ENCODE measurements around the gene ATP6V1D.
"Not testable (repeated sequence)": the region's sequence is repeated elsewhere in the genome, so short reads cannot be mapped to it uniquely, and the experiment has no call there.

ATP6V1D gene

DNA sequence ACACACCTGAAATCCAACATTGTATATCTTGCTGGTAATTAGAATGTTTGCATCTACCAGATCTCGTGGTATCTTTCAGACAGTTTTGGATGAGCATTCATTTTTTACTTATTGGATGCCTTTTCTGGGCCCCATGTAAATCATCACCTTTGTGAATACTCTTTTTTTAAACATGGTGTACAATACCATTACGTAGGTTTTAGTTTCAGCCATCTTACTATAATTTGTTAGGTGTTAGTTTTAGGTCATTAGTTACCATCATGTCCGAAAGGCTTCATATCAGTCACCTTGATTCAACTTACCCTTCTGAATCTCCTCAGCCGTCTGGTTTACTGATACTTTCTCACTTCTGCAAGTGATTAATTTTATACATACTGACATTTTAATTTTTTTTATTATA lies 5.9 kb upstream of the ATP6V1D start:
- DNase-seq, result no peak

DNA sequence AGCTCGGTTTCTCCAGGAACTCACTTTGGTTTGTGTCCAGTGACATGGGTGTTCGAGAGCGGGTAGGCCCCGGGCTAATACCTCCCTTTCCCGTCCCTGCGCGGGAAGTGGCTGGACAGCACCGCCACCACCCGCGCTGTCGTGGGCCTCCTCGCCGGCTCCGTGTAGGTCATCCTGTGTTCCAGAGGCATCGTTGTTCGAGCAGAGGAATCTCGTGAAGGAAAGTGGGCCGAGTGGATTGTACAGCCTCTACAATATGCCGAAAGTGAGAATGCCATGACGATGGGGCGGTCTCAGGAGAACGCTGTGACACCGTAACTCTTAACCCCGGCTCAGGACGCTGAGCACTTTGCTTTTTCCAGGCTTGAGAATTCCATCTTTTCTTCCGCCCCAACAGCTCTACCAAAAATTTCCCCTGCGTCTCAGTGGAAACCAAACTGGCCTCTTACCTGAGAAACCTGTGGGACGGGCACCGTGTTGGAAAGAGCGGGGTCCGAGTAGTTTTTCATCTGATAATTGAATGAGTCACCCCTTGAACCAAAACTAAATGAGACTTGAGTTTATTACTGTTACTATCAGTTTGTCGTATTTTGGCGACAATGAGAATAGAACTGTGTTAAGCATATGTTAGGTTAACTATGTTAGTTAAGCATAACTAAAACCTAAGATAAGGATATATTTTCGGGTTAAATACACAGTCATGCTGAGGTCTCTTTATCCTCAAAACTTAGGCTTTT lies 1.0 kb upstream of the ATP6V1D start:
- no peak for DNase-seq

DNA sequence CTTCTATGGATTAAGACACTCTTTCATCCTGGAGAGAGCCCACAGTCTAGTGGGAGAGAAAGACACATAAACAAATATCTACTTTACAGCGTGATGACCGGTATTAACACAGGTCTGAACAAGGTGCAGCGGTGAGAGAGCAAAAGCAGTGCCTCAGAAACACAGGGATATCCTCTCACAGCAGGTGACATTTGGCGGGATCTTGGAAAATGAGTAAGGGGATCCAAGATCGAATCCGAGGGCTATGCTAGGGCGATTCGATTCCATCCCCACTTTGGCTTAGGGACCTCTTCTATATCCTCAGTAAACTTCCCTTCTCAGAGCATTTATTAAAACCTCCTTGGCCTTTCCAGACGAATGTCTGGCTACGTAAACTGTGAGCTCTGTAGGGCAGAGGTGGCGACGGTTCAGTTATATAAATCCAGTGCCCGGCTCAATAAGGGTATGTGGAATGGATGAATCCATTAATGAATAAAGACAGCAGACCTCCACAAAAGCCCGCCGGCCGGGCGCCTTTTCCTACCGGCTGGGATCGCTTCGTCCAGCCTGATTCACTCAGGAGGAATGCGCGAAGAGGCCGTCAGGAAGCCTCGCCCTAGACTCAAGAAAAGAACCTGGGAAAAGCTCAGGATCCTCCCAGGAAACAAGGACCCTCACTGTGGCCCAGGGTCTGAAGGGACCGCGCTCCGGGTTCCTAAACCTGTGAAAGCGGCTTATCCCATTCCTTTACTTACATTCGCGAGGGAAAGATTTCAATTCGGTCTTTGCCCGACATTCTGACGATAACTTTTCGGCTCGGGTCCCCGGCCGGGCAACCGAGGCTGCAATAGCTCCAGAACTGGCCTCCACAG lies 455 bp downstream of the ATP6V1D start:
- no peak for DNase-seq

DNA sequence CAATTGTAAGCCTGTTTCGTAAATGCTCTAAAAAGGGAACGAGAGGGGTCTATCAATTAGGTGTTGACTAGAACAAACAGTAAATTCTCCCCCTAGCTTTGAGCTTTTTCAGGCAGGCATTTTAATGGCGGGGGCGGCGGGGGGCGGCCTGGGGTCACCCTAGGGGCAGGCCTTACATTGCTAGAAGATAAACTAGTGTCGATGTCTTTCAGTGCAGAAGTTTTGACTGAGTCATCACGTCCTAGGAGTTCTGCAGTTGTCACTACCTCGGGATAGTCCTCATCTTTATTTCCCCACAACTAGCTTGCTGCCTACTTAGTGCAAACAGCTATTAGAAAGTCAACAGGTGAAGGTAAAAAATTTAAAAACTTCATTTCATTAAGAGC lies 1.6 kb downstream of the ATP6V1D start:
- no peak for DNase-seq

DNA sequence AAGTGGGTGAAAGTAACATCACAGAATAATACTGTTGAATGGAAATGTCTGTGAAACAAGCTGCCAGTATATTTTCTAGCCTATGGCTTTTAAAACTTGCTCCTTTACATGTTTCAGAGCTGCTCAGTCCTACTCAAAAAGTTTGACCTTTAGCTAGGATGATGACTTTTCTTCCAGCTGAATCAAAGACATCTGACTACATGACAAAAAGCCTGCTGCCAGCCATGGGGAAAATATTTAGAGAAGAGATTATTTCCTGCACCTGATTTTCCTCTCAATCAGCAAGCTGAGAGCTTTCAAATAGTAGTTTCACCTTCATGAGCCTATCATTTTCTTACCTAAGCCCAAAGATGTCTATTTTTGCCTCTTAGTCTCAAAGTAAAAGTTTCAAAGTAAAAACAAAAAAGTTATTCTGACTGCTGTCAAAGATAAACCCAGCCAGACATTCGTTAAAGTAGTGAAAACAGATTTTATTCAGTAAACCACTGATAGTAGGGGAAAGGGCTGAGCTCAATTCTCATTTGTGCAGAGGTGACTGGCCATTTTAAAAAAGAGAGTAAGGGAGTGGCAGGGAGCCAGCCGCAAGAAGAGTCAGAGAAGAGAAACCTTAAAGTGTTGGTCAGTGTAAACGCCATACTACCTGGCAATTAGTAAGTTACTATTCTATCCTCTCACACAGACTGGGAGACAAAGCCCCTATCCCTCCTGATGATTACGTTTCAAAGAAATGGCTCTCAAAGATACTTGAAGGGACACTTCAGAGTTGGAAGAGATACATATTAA lies 2.2 kb downstream of the ATP6V1D start:
- no peak for DNase-seq

DNA sequence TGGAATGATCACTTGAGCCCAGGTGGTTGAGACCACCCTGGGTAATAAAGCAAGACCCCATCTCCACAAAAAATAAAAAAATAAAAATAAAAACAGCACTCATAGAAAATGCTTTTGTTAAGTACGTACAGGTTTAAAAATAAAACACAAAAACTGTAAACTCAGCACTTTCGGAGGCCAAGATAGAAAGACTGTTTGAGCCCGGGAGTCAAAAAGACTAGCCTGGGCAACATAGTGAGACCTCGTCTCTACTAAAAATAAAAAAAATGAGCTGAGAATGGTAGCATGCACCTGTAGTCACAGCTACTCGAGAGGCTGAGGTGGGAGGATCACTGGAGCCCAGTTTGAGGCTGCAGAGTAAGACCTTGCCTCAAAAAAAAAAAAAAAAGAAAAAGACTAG lies 7.5 kb downstream of the ATP6V1D start:
- no peak for DNase-seq

DNA sequence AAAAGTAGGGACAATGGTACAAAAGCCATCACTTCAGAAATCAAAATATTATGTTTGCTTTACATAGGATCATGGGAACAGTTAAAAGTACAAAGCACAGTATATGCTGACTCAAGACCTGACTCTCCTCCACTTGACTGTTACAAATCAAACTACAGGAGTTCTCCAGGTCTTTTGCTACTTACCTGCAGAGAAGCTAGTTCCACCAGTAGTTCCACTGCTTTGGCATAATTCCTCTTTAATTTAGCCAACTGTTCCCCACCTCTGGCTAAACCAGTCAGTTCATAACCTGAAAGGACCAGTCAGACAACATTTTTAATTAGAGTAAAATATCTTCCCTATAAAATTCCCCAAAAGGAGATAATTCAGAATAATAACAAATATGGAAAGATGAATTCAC lies 14.0 kb downstream of the ATP6V1D start:
- no peak for DNase-seq

DNA sequence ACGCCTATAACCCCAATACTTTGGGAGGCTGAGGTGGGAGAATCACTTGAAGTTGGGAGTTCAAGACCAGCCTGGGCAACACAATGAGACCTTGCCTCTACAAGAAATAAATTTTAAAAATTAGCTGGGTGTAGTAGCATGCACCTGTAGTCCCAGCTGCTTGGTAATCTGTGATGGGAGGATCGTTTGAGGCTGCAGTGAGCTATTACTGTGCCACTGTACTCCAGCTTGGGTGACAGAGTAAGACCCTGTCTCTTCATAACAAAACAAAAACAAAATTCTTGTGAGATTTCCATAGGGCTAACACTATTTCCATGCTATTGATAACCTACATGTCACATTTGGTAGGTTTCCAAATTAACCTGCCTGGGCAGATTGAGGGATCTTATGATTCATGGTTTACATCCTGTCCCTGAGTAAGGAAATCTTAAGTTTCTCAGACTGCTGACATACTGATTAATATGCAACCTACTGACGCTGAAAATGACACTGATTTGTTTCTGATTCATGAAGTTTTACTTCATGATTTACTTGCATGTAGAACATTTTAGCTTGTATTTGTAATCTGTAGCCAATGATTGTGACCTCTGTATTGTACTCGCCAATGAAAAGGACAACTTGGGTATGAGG lies 15.9 kb downstream of the ATP6V1D start:
- no peak for DNase-seq

DNA sequence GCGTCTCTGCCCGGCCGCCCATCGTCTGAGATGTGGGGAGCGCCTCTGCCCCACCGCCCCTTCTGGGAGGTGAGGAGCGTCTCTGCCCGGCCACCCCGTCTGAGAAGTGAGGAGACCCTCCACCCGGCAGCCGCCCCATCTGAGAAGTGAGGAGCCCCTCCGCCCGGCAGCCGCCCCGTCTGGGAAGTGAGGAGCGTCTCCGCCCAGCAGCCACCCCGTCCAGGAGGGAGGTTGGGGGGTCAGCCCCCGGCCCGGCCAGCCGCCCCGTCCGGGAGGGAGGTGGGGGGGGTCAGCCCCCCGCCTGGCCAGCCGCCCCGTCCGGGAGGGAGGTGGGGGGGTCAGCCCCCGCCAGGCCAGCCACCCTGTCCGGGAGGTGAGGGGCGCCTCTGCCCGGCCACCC lies 18.4 kb downstream of the ATP6V1D start:
- not testable (repeated sequence) for DNase-seq

DNA sequence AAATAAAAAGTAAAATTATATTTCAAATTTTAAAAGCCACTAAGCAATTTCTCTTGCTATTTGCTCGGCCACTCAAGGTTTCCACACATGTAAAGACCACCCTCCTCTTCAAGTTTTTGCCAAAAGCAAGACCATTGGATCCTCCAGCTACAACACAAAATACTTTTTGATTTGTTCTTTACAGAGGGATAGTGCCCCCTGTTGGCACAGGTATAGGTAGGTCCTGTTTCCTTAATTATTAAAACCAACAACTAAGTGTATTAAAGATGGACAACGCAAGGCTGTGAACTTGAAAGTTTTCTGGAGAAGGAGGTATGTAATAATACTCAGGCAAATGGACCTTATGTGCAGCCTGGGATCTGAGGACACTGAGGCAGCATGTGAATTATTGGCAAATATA lies 23.8 kb downstream of the ATP6V1D start:
- peak in 1 of 2 donors; percentile 27 for DNase-seq

DNA sequence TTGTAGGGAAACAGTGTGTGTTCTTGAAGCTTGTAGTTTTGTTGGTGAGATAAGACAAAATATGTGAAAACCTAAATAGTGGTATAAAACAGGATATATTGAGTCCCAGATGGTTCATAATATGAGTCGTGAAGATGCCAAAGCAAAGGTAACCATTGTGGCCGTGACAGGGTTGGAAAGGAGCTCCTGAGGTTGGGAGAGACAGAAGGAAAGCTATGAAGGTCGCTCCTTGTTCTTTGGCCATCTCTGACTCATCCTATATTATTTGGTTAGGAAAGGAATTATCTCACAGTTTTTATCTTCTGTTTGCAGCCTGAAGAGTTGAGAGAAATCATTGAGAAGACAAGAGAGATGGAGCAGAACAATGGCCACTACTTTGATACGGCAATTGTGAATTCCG lies 27.1 kb downstream of the ATP6V1D start:
- DNase-seq, result no peak

DNA sequence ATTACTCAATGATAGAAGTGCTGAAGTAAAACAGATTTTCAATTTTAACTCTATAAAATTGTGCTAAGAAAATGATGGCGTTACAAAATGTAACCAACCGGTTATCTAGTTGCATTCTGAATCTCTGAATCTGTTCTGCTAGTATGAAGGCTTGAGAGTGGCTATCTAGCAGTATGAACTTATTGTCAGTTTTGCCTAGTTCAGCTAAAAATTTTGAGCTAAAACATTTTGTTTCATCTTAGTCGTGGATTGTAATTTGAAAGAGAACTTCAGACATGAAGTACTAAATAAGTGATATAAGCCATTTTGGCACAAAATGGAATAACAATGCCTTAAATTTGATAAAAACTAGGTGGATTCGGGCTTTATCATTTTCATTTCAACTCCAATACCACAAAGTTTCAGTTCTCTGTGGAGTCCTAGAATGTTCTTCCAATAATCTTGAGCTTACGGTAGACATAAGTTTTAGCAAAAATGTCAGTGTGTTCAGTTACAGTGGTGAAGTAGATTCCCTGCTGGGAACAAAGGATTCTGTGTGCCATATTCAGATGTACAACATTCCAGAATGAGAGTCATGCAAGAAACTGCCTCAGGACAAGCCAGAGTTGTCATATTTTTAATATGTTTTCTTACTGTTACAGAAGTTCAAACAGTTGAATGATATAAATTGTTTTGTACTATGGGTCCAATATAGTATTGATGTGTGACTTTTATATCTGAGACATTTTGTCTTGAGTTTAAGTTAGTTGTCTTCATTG lies 28.1 kb downstream of the ATP6V1D start:
- DNase-seq, result no peak

DNA sequence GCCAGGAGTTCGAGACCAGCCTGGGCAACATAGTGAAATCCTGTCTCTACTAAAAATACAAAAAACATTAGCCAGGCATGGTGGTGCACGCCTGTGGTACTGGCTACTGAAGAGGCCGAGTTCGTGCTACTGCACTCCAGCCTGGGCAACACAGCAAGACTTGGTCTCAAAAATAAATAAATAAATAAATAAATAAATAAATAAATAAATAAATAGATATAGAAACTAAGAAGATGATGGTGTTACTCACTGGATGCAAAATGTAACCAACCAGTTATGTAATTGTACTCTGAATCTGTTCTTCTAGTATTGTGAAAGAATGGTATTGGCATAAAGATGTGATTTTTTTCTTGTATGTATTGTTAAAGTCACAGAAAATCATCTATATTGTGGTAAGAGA lies 29.9 kb downstream of the ATP6V1D start:
- not testable (repeated sequence) for DNase-seq

DNA sequence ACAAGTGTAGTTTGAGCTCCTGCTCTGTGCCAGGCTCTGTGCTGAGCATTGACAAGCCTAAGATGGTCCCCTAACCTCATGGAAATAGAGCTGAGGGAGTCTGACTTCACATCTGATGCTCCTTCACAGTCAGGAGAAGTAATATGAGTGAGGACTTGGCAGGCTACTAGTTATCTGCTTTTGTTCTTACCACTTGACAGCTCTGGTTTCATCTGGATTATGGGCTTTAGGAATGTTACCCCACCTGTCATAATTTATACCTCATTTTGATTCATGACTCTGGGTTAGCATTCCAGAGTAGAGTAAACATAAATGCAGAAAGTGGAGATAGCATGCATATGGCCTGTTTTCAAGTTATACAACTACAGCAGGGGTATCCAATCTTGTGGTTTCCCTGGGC lies 40.5 kb downstream of the ATP6V1D start:
- DNase-seq, result no peak

DNA sequence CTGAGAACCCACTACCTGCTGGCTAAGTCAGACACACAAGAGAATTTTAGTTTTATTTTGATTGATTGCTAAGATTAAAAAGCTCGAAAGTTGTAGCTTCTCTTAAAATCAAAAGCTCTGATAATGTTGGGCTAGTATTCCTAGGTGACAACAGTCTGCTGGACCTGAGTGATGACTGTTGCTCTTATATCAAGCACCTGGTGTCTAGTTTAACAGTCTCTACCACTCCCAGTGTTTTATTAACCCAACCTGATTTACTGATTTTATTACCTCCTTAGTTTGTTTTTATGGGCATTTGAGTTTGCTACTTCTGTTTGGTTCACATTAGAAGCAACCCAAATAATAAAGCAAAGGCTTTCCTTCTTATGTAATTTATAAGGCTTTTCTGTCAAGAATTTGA lies 41.8 kb downstream of the ATP6V1D start:
- no peak for DNase-seq

DNA sequence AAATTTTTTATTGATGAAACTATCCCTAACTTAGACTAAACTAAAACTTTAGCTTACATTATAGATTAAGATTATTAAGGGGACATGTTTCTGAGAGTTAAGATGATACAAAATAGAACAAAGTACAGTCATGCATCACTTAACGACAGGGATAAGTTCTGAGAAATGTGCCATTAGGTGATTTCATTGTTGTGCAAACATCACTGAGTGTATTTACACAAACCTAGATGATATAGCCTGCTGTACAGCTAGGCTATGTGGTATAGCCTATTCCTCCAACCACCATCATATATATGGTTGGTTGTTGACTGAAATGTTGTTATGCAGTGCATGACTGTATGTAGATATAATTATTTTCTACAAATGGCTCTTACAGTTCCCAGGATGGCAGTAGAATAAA lies 46.5 kb downstream of the ATP6V1D start:
- no peak for DNase-seq

DNA sequence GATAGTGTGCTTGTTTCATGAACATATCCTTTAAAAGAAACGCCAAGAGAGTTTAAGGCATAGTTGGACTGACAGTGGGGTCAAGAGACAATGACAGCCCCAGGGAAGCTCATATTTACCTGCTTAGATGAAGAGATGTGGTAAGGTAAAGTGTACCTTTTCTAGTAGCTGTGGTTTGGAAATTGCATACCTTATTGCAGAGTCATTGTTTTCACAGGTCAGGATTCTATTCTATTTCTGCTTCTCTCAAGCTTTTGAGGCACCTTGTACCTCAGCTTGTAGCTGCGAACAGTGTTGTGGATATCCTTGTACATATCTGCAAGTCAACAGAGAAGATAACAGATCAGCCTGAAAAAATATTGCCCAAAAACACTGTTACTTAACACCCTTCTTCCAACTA lies 47.7 kb downstream of the ATP6V1D start:
- DNase-seq, result no peak
